ENCODE data around the gene MRPL51. TPM values are rescaled to one million over a fixed set of nuclear protein-coding genes. Genes with fewer than 3 reads are reported as not detected.
A peak's percentile ranks its signal among the peaks of the same experiment; 100 is the strongest.

MRPL51 gene
- polyA plus RNA-seq (2011; rRNA removed), result 53.4 and 117 TPM in 2 replicates
- 13.1 and 21.4 TPM in 2 replicates for polyA minus RNA-seq (2011; rRNA and poly(A)+ RNA removed)

DNA sequence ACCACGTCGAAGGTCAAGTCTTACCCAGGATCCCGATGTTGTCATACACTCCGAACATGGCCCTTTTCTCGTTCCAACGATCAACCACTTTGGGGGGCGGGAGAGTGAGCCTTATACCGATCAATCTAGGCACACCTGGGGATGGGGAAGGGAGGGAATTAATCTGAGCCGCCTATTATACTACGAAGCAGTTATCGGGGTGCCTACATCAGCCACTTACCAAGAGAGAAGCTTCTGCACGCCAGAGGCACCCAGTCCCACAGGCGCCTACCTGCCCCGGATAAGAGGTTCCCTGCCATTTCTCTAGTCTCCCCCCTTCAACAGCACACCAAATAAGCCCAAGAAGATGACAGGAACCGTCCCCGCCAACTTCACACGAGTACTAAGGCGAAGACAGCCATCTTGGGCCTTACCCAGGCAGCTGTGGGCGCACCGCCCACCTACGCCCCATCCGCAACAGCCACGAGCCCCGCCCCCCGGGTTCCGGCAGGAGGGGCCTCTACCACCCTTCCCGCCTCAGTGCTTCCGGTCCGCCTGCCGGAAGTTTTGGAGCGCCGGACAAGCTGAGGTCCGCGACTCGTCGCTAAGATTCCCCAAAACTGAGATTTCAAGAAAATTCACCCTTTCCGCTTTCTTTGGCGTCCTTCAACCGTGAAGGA, at the start of gene MRPL51:
MRPL51 (minus strand) TSS at position 425 of the 659 bp plus-strand sequence; CDS start at position 299, 126 bp downstream.
- Histone ChIP-seq H3K4me3 (ENCODE audit: low read depth, low read length) (peak within 1 kb of the TSS; percentile 64), H3K27me3 (ENCODE audit: control insufficient read depth, insufficient read depth, low read length) (no peaks in the 10 kb centered on the region), H3K36me3 (ENCODE audit: control insufficient read depth, insufficient read depth, low read length) (no peaks in the 10 kb centered on the region; the same call in 1 of the 2 replicates)
- no peak for TF ChIP-seq CTCF (IDR thresholded peaks at IDR 0.05; ENCODE audit: insufficient read depth, low read depth, low read length)
- CTCF ChIA-PET, result interaction anchor here (0.9 to 1.6 kb wide), 4 partner anchors 13 to 45 kb away, joined by 3 to 5 read pairs (median 4); partner anchors contain the start of gene VAMP1
- POLR2A ChIA-PET, result interaction anchor here (0.6 to 0.8 kb wide), 2 partner anchors 39 to 41 kb away, joined by 3 to 6 read pairs; partner anchors contain the start of gene GAPDH
- peak; percentile 45 for DNase-seq (ENCODE audit: low read depth)

GRCh38 chr12:6542209-6543009, 49.3 kb upstream of the MRPL51 start:
- peaks cover 27% of the 10 kb centered on the region for H3K36me3 ChIP-seq (ENCODE audit: control insufficient read depth, insufficient read depth, low read length)
- no peaks in the 10 kb centered on the region for H3K27me3 ChIP-seq (ENCODE audit: control insufficient read depth, insufficient read depth, low read length)
- H3K4me3 ChIP-seq (ENCODE audit: low read depth, low read length), result no peak overlapping the region
- CTCF ChIA-PET, result interaction anchor here (2.2 to 8.6 kb wide), 3 partner anchors 11 to 21 kb away, joined by 7 to 157 read pairs (median 16); partner anchors contain the start of gene IFFO1
- no peak for DNase-seq (ENCODE audit: low read depth)
- POLR2A ChIA-PET, result no interaction called here
- TF ChIP-seq CTCF (IDR thresholded peaks at IDR 0.05; ENCODE audit: insufficient read depth, low read depth, low read length), result no peak

- Histone ChIP-seq H3K4me3 (ENCODE audit: low read depth, low read length) (no peak overlapping the region), H3K36me3 (ENCODE audit: control insufficient read depth, insufficient read depth, low read length) (peaks cover 34% of the 10 kb centered on the region), H3K27me3 (ENCODE audit: control insufficient read depth, insufficient read depth, low read length) (no peaks in the 10 kb centered on the region)
- ChIA-PET CTCF (interaction anchor here (2.2 to 8.6 kb wide), 2 partner anchors 11 to 22 kb away, joined by 7 to 157 read pairs; partner anchors contain the start of gene IFFO1), POLR2A (interaction anchor here (0.7 kb wide), 1 partner anchor 10 kb away, joined by 3 read pairs; no protein-coding TSS in a partner anchor)
- no peak for DNase-seq (ENCODE audit: low read depth)
- TF ChIP-seq CTCF (IDR thresholded peaks at IDR 0.05; ENCODE audit: insufficient read depth, low read depth, low read length), result no peak
These were observed 48.5 kb upstream of the MRPL51 start for GRCh38 chr12:6541371-6542165.

DNA sequence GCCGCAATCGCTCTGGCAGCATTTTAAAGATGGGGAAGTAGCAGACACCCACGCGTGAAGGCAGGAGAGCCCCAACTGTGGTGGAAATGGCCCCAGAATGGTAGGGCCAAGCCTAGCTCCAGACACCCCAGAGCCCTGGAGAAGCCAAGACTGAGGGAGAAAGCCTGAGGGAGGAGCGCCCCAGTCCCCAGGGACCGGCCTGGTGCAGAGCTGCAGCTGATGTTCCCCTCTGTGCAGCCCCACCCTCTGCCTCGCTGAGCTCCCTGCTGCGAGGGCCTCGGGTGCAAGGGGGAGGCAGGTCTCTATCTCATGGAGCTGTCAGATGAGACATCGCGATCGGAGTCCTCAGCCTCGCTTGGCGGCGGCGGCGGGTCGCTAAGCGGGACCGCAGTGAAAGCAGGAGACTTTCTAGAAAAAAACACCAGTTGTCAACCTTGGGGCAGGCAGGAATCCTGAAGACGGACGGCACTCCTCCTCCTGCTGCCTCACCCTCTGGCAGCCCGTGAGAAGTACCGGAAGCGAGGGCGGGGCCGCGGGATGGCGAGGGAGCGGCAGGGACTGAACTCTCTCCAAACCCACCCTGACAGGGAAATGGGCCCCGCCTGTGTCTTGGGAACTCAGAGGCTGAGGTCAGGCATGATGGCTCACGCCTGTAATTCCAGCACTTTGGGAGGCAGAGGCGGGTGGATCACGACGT, 47.3 kb upstream of the MRPL51 start:
- peak; percentile 87 for DNase-seq (ENCODE audit: low read depth)
- H3K4me3 ChIP-seq (ENCODE audit: low read depth, low read length), result peak overlapping the region; percentile 5; the same call in 1 of the 2 replicates
- ChIA-PET POLR2A (interaction anchor here (1.5 kb wide), 1 partner anchor 13 kb away, joined by 9 read pairs; no protein-coding TSS in a partner anchor), CTCF (interaction anchor here (0.8 to 8.6 kb wide), 5 partner anchors 13 to 118 kb away, joined by 3 to 157 read pairs (median 4); partner anchors contain the start of gene IFFO1)
- H3K27me3 ChIP-seq (ENCODE audit: control insufficient read depth, insufficient read depth, low read length), result no peaks in the 10 kb centered on the region
- H3K36me3 ChIP-seq (ENCODE audit: control insufficient read depth, insufficient read depth, low read length), result peaks cover 43% of the 10 kb centered on the region
- no peak for TF ChIP-seq CTCF (IDR thresholded peaks at IDR 0.05; ENCODE audit: insufficient read depth, low read depth, low read length)
